Epithelial cell of proximal tubule (primary cell): ENCODE data around the gene INO80. TPM values are rescaled to one million over a fixed set of nuclear protein-coding genes. Genes with fewer than 3 reads are reported as not detected.

ENCODE experiments used
- DNase-seq: peaks from one replicate; pipeline ENCODE4 v3.0.0-alpha.2; 2011; ENCODE audit warnings: low read depth
- H3K4me3 ChIP-seq: 2 replicates; pipeline ENCODE4 v1.5.1; 2011; ENCODE audit warnings: low read depth, mild to moderate bottlenecking, low read length
- CTCF ChIP-seq: conservative IDR thresholded peaks from 2 replicates; pipeline ENCODE4 v1.5.1; 2012; ENCODE audit warnings: low read depth, mild to moderate bottlenecking, low read length
- total RNA-seq: library from RNA; depleted of rRNA; stranded (reverse); fragments of >200 nt; gene quantifications from 2 replicates; pipeline ENCODE4 v1.2.3, GENCODE V29; 2015

INO80 gene
- total RNA-seq, 1 donor from 2014 or later, result 33.8 TPM

- H3K4me3 ChIP-seq, result peak overlapping the region; percentile 99
- no peak for DNase-seq
- TF ChIP-seq CTCF, result no peak
These were observed 396 bp downstream of the INO80 start for GRCh38 chr15:41115652-41116115.

- no peak for TF ChIP-seq CTCF
- H3K4me3 ChIP-seq, result peak overlapping the region; percentile 99
- DNase-seq, result no peak
These were observed 874 bp downstream of the INO80 start for GRCh38 chr15:41115161-41115651.

- no peak for DNase-seq
- no peak for TF ChIP-seq CTCF
- H3K4me3 ChIP-seq, result no peak overlapping the region
These were observed 9.1 kb downstream of the INO80 start for GRCh38 chr15:41106947-41107346.

GRCh38 chr15:41105348-41106334, 10.4 kb downstream of the INO80 start:
- no peak for DNase-seq
- H3K4me3 ChIP-seq, result no peak overlapping the region
- no peak for TF ChIP-seq CTCF

- H3K4me3 ChIP-seq, result no peak overlapping the region
- TF ChIP-seq CTCF, result no peak
- no peak for DNase-seq
These were observed 11.8 kb downstream of the INO80 start for GRCh38 chr15:41104234-41104633.

- no peak for DNase-seq
- no peak overlapping the region for H3K4me3 ChIP-seq
- TF ChIP-seq CTCF, result no peak
These were observed 13.2 kb downstream of the INO80 start for GRCh38 chr15:41102854-41103253.
